Adrenal gland (tissue), 5 donors: ENCODE results near the gene FAM98B.

Experiments used
- POLR2A ChIP-seq, 2 donors: fragments of 450-650 bp; IDR thresholded peaks; one replicate each; pipeline ENCODE4 v1.6.1; 2017; ENCODE audit warnings: antibody characterized with exemption in 2 of 2, mild to moderate bottlenecking in 2 of 2, moderate library complexity in 1 of 2
- TF ChIP-seq, protein P1 (sequence below), 6 experiments: fragments of 450-650 bp in 4 of 6; fragments of 200-600 bp in 2 of 6; sonication (generic) in 1 of 6; IDR thresholded peaks; 1 replicate in 5 of 6; 2 replicates in 1 of 6; pipeline versions ENCODE4 v1.5.1 to v1.8.0; 2016 to 2021; ENCODE audit warnings: antibody characterized with exemption in 6 of 6, mild to moderate bottlenecking in 2 of 6, moderate library complexity in 1 of 6
- donor health status: DM: no; HTN: no; CAD: no.

DNA sequence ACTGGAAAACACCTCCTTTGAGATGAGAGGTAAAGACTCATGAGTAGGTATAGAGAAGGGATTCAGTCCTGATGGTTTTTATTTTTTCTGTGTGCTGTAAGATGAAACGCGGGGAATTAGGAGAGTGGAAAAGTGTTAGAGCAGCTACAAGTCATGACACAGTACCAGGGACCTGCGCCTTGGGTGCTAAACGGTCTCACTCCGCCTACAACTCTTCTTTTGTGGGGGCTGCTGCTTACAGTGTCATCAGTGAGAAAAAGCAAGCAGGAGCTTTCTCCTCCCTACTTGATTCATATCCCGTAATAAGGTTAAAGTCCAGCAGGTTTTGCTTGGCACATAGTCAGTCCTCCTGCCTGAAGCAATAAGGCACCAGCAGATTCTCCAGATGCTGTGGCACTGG lies 71.6 kb downstream of the FAM98B start:
- TF ChIP-seq, protein P1, sequence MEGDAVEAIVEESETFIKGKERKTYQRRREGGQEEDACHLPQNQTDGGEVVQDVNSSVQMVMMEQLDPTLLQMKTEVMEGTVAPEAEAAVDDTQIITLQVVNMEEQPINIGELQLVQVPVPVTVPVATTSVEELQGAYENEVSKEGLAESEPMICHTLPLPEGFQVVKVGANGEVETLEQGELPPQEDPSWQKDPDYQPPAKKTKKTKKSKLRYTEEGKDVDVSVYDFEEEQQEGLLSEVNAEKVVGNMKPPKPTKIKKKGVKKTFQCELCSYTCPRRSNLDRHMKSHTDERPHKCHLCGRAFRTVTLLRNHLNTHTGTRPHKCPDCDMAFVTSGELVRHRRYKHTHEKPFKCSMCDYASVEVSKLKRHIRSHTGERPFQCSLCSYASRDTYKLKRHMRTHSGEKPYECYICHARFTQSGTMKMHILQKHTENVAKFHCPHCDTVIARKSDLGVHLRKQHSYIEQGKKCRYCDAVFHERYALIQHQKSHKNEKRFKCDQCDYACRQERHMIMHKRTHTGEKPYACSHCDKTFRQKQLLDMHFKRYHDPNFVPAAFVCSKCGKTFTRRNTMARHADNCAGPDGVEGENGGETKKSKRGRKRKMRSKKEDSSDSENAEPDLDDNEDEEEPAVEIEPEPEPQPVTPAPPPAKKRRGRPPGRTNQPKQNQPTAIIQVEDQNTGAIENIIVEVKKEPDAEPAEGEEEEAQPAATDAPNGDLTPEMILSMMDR (IDR thresholded peaks at IDR 0.05) = no peak
- no peak for TF ChIP-seq POLR2A (IDR thresholded peaks at IDR 0.05)
